HCT116 (cell line): ENCODE data around the gene FOXN3. TPM values are rescaled to one million over a fixed set of nuclear protein-coding genes. Genes with fewer than 3 reads are reported as not detected.

Source experiments
- ATAC-seq: fragments of 200-7000 bp; cut with Tn5 transposase; 2 replicates; pipeline ENCODE4 v1.9.1; 2020; ENCODE audit warnings: mild to moderate bottlenecking, moderate library complexity
- BruUV-seq: library from RNA; stranded (reverse); fragments of 400-500 nt; replicated peaks from 2 replicates; lab custom pipeline; 2021; lab: Mats Ljungman, UMichigan
- CTCF ChIA-PET: fragments of 300-600 bp; sonication (Branson Sonifier 250); formaldehyde crosslinking; loops from one replicate; lab custom pipeline; 2021; ENCODE audit warnings: antibody characterized with exemption; lab: Charles Lee
- POLR2A ChIA-PET: fragments of 300-600, 350-600 bp; sonication (Branson Sonifier 250); formaldehyde crosslinking; loops from one replicate; lab custom pipeline; 2021; ENCODE audit warnings: antibody characterized with exemption; lab: Charles Lee
- RAD21 ChIA-PET, 2 experiments: fragments of 300-600 bp; sonication (Branson Sonifier 250); formaldehyde crosslinking; loops; one replicate each; lab custom pipeline; 2023; ENCODE audit warnings: low total read pairs in 2 of 2; ENCODE audit not compliant: uncharacterized antibody in 2 of 2, unreplicated experiment in 2 of 2, low non-redundant PET in 1 of 2; lab: Charles Lee
- DNase-seq: peaks from one replicate; pipeline ENCODE4 v3.0.0-alpha.2; 2010; ENCODE audit warnings: low read depth, low spot score
- H2AFZ ChIP-seq: fragments of 200-600 bp; shearing (Covaris generic), sonication (generic); 2 replicates; pipeline ENCODE4 v1.6.1; 2017; ENCODE audit warnings: low read depth, mixed run types, mixed read lengths, antibody characterized with exemption, low read length; ENCODE audit not compliant: poor library complexity, severe bottlenecking
- H3K27ac ChIP-seq: 2 replicates; pipeline ENCODE4 v1.5.1; 2012; ENCODE audit warnings: low read depth, low read length
- H3K27me3 ChIP-seq: fragments of 200-600 bp; sonication (generic); 2 replicates; pipeline ENCODE4 v1.6.1; 2016; ENCODE audit warnings: mixed run types, low read length, mixed read lengths; ENCODE audit not compliant: insufficient read depth
- H3K36me3 ChIP-seq, 2 experiments: fragments of 200-500 bp in 1 of 2; fragments of 200-600 bp in 1 of 2; sonication (Bioruptor generic) in 1 of 2; sonication (generic) in 1 of 2; 2 replicates each; pipeline versions ENCODE4 v1.5.1 to v1.6.1; 2014 to 2016; ENCODE audit warnings: low read length in 2 of 2, inconsistent platforms in 1 of 2, mixed read lengths in 1 of 2, mixed run types in 1 of 2; ENCODE audit not compliant: insufficient read depth in 2 of 2, control insufficient read depth in 1 of 2
- H3K4me1 ChIP-seq, 2 experiments: fragments of 200-600 bp in 1 of 2; sonication (generic) in 1 of 2; 2 replicates each; pipeline versions ENCODE4 v1.5.1 to v1.6.1; 2012 to 2017; ENCODE audit warnings: low read length in 2 of 2, inconsistent platforms in 1 of 2, mild to moderate bottlenecking in 1 of 2, mixed read lengths in 1 of 2, mixed run types in 1 of 2, moderate library complexity in 1 of 2; ENCODE audit not compliant: insufficient read depth in 2 of 2, control insufficient read depth in 1 of 2
- H3K4me2 ChIP-seq: fragments of 200-600 bp; sonication (generic); 2 replicates; pipeline ENCODE4 v1.6.1; 2017; ENCODE audit warnings: mixed run types, low read length, mixed read lengths
- H3K4me3 ChIP-seq, 2 experiments: fragments of 200-600 bp in 1 of 2; sonication (generic) in 1 of 2; replicated peaks in 1 of 2; 2 replicates each; pipeline ENCODE4 v1.5.1; 2011 to 2016; ENCODE audit warnings: low read length in 2 of 2, control low read depth in 1 of 2, low read depth in 1 of 2, mild to moderate bottlenecking in 1 of 2, mixed read lengths in 1 of 2, mixed run types in 1 of 2
- H3K79me2 ChIP-seq: fragments of 200-600 bp; sonication (generic); 2 replicates; pipeline ENCODE4 v1.6.1; 2017; ENCODE audit warnings: mild to moderate bottlenecking, mixed run types, low read length, moderate library complexity, mixed read lengths; ENCODE audit not compliant: insufficient read depth
- H3K9ac ChIP-seq: fragments of 200-600 bp; sonication (generic); 2 replicates; pipeline ENCODE4 v1.6.1; 2016; ENCODE audit warnings: low read length, mixed read lengths
- H3K9me2 ChIP-seq: fragments of 200-600 bp; sonication (generic), shearing (Covaris generic); 2 replicates; pipeline ENCODE4 v1.6.1; 2017; ENCODE audit warnings: mixed run types, mild to moderate bottlenecking, moderate library complexity; ENCODE audit not compliant: insufficient read depth
- H3K9me3 ChIP-seq, 2 experiments: fragments of 200-500 bp in 1 of 2; fragments of 200-600 bp in 1 of 2; sonication (Bioruptor generic) in 1 of 2; sonication (generic) in 1 of 2; 2 replicates each; pipeline ENCODE4 v1.6.1; 2014 to 2017; ENCODE audit warnings: low read length in 2 of 2, mixed read lengths in 2 of 2, inconsistent platforms in 1 of 2, low read depth in 1 of 2, mild to moderate bottlenecking in 1 of 2, mixed run types in 1 of 2, moderate library complexity in 1 of 2; ENCODE audit not compliant: control insufficient read depth in 1 of 2, insufficient read depth in 1 of 2
- H4K20me1 ChIP-seq: fragments of 200-600 bp; sonication (generic), shearing (Covaris generic); 2 replicates; pipeline ENCODE4 v1.6.1; 2017; ENCODE audit warnings: mixed run types, mild to moderate bottlenecking, moderate library complexity; ENCODE audit not compliant: insufficient read depth
- ATF3 ChIP-seq: IDR thresholded peaks from 2 replicates; pipeline ENCODE4 v1.6.1; 2012
- EGR1 ChIP-seq: IDR thresholded peaks from 2 replicates; pipeline ENCODE4 v1.6.1; 2012; ENCODE audit warnings: low read depth
- EZH2 ChIP-seq: fragments of 200-600 bp; sonication (generic); IDR thresholded peaks from 2 replicates; pipeline ENCODE4 v1.6.1; 2017; ENCODE audit warnings: antibody characterized with exemption, mixed run types
- FOSL1 ChIP-seq: IDR thresholded peaks from 2 replicates; pipeline ENCODE4 v1.6.1; 2012; ENCODE audit warnings: low read depth
- POLR2A ChIP-seq: IDR thresholded peaks from 2 replicates; pipeline ENCODE4 v1.7.0; 2011; ENCODE audit warnings: borderline replicate concordance; ENCODE audit not compliant: insufficient read depth, insufficient read length; ENCODE audit errors: extremely low read depth
- SIN3A ChIP-seq: IDR thresholded peaks from 2 replicates; pipeline ENCODE4 v1.6.1; 2012; ENCODE audit warnings: low read depth
- SP1 ChIP-seq: IDR thresholded peaks from 2 replicates; pipeline ENCODE4 v1.6.1; 2012; ENCODE audit warnings: low read depth
- SRF ChIP-seq: IDR thresholded peaks from 2 replicates; pipeline ENCODE4 v1.6.1; 2012; ENCODE audit warnings: low read depth
- YY1 ChIP-seq: IDR thresholded peaks from 2 replicates; pipeline ENCODE4 v1.6.1; 2011; ENCODE audit warnings: low read length, low read depth, moderate library complexity, mild to moderate bottlenecking; ENCODE audit not compliant: insufficient replicate concordance; ENCODE audit errors: extremely low read depth
- ZFX ChIP-seq: fragments of 450-650 bp; IDR thresholded peaks from 2 replicates; pipeline ENCODE4 v1.6.1; 2017
- intact Hi-C: fragments of 100-400 bp; cut with micrococcal nuclease; formaldehyde crosslinking; loops from 2 replicates; pipeline ENCODE4 v1.10.0; 2022
- total RNA-seq: library from RNA; stranded (reverse); gene quantifications from one replicate; pipeline ENCODE4 v1.2.1, GENCODE V29; 2021; ENCODE audit not compliant: unreplicated experiment
- TF ChIP-seq, protein P1 (sequence below), 3 experiments: fragments of 200-600 bp in 1 of 3; sonication (generic) in 1 of 3; IDR thresholded peaks in 2 of 3; conservative IDR thresholded peaks in 1 of 3; 2 replicates each; pipeline ENCODE4 v1.5.1; 2012 to 2017; ENCODE audit warnings: low read depth in 2 of 3, low read length in 2 of 3, antibody characterized with exemption in 1 of 3, borderline replicate concordance in 1 of 3, control low read depth in 1 of 3, mild to moderate bottlenecking in 1 of 3, mixed read lengths in 1 of 3, mixed run types in 1 of 3, moderate library complexity in 1 of 3; ENCODE audit not compliant: insufficient read depth in 1 of 3

The FOXN3 gene
- total RNA-seq, 1 experiment from 2014 or later: 20.0 TPM

GRCh38 chr14:89445273-89445973 is 28.4 kb upstream of the FOXN3 start:
- no peak overlapping the region for H3K9ac ChIP-seq
- ATAC-seq (no peak), DNase-seq (no peak)
- H3K4me3 ChIP-seq: no peak overlapping the region
- no peaks in the 10 kb centered on the region for H3K36me3 ChIP-seq
- H3K27me3 ChIP-seq: no peaks in the 10 kb centered on the region
- no peak overlapping the region for H3K27ac ChIP-seq
- no peak overlapping the region for H3K4me2 ChIP-seq
- CTCF ChIA-PET: no interaction called here
- no TSS peak for BruUV-seq
- intact Hi-C loops: no loop called here
- TF ChIP-seq POLR2A (no peak), EGR1 (no peak), SIN3A (no peak), ATF3 (no peak), YY1 (no peak), SRF (no peak), EZH2 (no peak), SP1 (no peak), FOSL1 (no peak), ZFX (no peak)
- TF ChIP-seq, protein P1, sequence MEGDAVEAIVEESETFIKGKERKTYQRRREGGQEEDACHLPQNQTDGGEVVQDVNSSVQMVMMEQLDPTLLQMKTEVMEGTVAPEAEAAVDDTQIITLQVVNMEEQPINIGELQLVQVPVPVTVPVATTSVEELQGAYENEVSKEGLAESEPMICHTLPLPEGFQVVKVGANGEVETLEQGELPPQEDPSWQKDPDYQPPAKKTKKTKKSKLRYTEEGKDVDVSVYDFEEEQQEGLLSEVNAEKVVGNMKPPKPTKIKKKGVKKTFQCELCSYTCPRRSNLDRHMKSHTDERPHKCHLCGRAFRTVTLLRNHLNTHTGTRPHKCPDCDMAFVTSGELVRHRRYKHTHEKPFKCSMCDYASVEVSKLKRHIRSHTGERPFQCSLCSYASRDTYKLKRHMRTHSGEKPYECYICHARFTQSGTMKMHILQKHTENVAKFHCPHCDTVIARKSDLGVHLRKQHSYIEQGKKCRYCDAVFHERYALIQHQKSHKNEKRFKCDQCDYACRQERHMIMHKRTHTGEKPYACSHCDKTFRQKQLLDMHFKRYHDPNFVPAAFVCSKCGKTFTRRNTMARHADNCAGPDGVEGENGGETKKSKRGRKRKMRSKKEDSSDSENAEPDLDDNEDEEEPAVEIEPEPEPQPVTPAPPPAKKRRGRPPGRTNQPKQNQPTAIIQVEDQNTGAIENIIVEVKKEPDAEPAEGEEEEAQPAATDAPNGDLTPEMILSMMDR (IDR thresholded peaks at IDR 0.05 in 2 of 3, conservative IDR thresholded peaks at IDR 0.05 in 1 of 3; ENCODE audit: borderline replicate concordance in 1 of 3, insufficient read depth in 1 of 3, low read depth in 2 of 3, low read length in 2 of 3): no peak
- POLR2A ChIA-PET: no interaction called here
- no peak overlapping the region for H2AFZ ChIP-seq
- RAD21 ChIA-PET: no interaction called here
- no peaks in the 10 kb centered on the region for H4K20me1 ChIP-seq
- no peaks in the 10 kb centered on the region for H3K4me1 ChIP-seq
- H3K9me3 ChIP-seq: no peaks in the 10 kb centered on the region
- no peaks in the 10 kb centered on the region for H3K9me2 ChIP-seq
- H3K79me2 ChIP-seq: no peaks in the 10 kb centered on the region
